Activated naive CD4-positive, alpha-beta T cell treated with anti-CD3 and anti-CD28 coated beads for 36 hours (primary cell): ENCODE results near the gene SUOX. TPM values are rescaled to one million over a fixed set of nuclear protein-coding genes. Genes with fewer than 3 reads are reported as not detected.

Source experiments
- CTCF ChIA-PET: fragments of 350-600 bp; sonication (Branson Sonifier 250); formaldehyde crosslinking; loops from one replicate; lab custom pipeline; 2021; ENCODE audit warnings: antibody characterized with exemption; lab: Charles Lee
- DNase-seq: peaks from one replicate; pipeline ENCODE4 v3.0.0-alpha.2; 2020
- H3K27ac Mint-ChIP-seq: one replicate; pipeline ENCODE4 v1.8.0; 2021; ENCODE audit warnings: mild to moderate bottlenecking, mixed read lengths
- H3K27me3 Mint-ChIP-seq: one replicate; pipeline ENCODE4 v1.8.0; 2021; ENCODE audit warnings: low read depth, mixed read lengths
- H3K36me3 Mint-ChIP-seq: one replicate; pipeline ENCODE4 v1.8.0; 2021; ENCODE audit warnings: low read depth, mixed read lengths
- H3K4me1 Mint-ChIP-seq: one replicate; pipeline ENCODE4 v1.8.0; 2021; ENCODE audit warnings: low read depth, mixed read lengths
- H3K4me3 Mint-ChIP-seq: one replicate; pipeline ENCODE4 v1.8.0; 2021; ENCODE audit warnings: mild to moderate bottlenecking, moderate library complexity, mixed read lengths
- H3K9me3 Mint-ChIP-seq: one replicate; pipeline ENCODE4 v1.8.0; 2021; ENCODE audit warnings: mixed read lengths
- intact Hi-C: fragments of 100-400 bp; cut with micrococcal nuclease; formaldehyde crosslinking; loops from one replicate; pipeline ENCODE4 v1.15.1; 2023
- total RNA-seq, 2 experiments: library from RNA; stranded (reverse); gene quantifications; one replicate each; pipeline ENCODE4 v1.2.3, GENCODE V29; 2021

SUOX gene
- total RNA-seq, 2 experiments from 2014 or later: 1.7 to 2.2 TPM

DNA sequence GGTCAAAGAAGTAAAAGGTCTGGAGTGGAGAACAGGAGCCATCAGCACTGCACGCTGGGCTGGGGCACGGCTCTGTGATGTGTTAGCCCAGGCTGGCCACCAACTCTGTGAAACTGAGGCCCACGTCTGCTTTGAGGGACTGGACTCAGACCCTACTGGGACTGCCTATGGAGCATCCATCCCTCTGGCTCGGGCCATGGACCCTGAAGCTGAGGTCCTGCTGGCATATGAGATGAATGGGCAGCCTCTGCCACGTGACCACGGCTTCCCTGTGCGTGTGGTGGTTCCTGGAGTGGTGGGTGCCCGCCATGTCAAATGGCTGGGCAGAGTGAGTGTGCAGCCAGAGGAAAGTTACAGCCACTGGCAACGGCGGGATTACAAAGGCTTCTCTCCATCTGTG, 7.1 kb downstream of the SUOX start:
- Mint-ChIP-seq H3K27ac (no peak overlapping the region), H3K4me3 (no peak overlapping the region), H3K4me1 (peaks cover 20% of the 10 kb centered on the region), H3K36me3 (no peaks in the 10 kb centered on the region), H3K9me3 (no peaks in the 10 kb centered on the region), H3K27me3 (no peaks in the 10 kb centered on the region)
- CTCF ChIA-PET: interaction anchor here (1.1 kb wide), 1 partner anchor 40 kb away, joined by 4 read pairs; no protein-coding TSS in a partner anchor
- intact Hi-C loops: no loop called here
- DNase-seq: no peak

DNA sequence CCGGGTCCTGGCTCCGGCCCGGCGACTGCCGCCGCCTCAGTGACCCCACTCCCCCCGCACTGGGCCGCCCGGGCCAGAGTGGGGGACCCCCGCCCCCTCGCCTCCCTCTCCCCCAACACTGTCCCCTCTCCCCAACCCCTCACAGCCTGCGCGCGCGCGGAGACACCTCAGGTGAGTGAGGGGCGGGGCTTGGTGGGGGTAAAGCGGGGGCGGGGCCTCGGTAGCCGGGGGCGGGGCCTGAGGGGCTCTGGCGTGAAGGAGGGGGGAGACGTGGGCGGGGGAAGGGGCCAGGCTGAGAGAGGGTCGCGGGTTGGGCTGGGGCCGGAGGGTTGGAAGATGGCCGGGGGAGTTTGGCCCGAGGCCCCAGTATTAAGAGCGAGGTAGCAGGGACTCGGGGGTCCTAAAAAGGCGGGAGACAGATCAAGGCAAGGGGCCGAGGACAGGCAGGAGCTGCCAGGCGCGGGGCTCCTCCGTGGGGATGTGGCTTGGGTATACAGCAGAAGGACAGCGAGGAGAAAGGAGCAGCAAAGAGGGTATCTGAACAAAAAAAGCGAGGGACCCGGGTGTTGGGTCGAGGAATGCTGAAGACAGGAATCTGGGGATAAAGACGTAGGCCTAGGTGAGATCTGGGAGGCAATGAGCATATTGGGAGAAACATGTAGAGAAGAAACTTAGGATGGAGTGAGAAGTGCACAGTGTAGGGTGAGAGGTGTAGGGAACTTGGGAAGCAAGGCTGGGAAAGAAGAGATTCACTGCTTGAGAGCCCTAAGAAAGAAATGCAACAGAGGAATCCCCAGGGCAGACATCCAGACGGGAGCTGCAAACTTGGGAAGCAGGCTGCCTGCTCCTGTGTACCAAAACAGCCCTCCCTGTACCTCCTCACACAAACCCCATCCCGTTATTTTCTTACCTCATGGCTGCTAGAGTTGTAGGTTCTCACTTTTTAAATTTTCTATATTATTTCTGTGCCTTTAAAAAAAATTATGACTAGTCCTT, 10.8 kb downstream of the SUOX start:
- peak; percentile 64 for DNase-seq
- Mint-ChIP-seq H3K4me1 (peaks cover 22% of the 10 kb centered on the region), H3K9me3 (no peaks in the 10 kb centered on the region), H3K36me3 (no peaks in the 10 kb centered on the region), H3K4me3 (peak overlapping the region; percentile 90), H3K27ac (peak overlapping the region; percentile 76), H3K27me3 (no peaks in the 10 kb centered on the region)
- CTCF ChIA-PET: interaction anchor here (0.8 to 1.8 kb wide), 3 partner anchors 12 to 270 kb away, joined by 3 to 8 read pairs (median 8); no protein-coding TSS in a partner anchor
- intact Hi-C loops: loop anchor here (1.0 kb wide), 3 partner anchors 12 to 35 kb away; partner anchors contain the start of gene RPS26

DNA sequence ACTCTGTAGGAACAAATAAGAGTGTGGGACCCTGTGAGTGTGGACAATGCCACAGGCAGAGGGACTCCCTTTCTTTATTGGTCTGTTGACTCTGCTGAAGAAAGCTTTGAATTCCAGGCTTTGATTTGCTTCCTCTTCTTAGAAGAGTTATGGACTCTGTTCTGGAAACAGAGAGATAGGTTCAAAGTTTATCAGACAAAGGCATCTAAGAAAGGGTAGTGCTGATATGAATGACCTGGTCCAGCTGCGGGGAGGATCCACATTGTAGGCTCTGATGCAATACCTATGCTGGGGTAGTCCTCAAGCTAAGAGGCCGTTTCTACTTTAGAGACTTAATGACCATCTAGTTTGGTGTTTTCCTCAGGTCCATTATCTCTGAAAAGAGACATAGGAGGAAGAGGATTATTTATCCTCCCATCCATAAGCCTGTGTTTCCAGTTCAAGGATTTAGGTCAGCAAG, 13.1 kb downstream of the SUOX start:
- no peak for DNase-seq
- H3K4me1 Mint-ChIP-seq: peaks cover 22% of the 10 kb centered on the region

DNA sequence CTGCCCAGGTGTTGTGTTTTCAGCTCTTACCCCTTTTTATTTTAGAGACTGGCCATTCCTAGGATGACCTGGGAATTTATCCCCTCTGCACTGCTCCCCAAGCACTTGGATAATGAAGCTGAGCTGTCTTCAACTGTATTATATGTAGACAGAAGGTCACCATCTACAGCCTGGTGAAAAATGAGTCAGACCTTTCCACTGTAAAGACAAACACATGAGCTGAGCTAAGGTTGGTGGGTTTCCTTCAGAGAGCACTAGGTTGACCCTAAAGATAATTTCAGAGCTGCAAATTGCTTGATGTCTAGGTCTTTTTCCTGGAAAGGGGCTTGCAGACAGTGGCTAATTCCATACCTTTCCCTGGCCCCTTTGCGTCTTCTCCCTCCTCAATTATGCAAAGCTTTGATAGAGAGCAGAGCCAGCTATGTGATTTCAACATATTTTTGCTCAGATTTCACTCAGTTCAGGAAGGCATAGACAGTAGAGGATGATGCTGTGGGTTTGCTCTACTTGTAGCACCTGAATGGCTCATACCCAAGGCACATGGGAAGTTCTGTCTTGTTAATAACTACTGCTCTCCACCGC, 14.5 kb downstream of the SUOX start:
- Mint-ChIP-seq H3K4me3 (no peak overlapping the region), H3K36me3 (peaks cover 5% of the 10 kb centered on the region), H3K27ac (no peak overlapping the region), H3K9me3 (no peaks in the 10 kb centered on the region), H3K27me3 (no peaks in the 10 kb centered on the region), H3K4me1 (peaks cover 20% of the 10 kb centered on the region)
- DNase-seq: no peak
- intact Hi-C loops: no loop called here
- CTCF ChIA-PET: interaction anchor here (0.7 to 5.4 kb wide), 5 partner anchors 8 to 29 kb away, joined by 3 to 40 read pairs (median 5); partner anchors contain the start of gene IKZF4

More for the DNA sequence above, 13.1 kb downstream of the SUOX start:
- H3K36me3 Mint-ChIP-seq: peaks cover 5% of the 10 kb centered on the region
- no peaks in the 10 kb centered on the region for H3K9me3 Mint-ChIP-seq
- no peak overlapping the region for H3K4me3 Mint-ChIP-seq
- intact Hi-C loops: no loop called here
- CTCF ChIA-PET: interaction anchor here (0.7 to 5.4 kb wide), 5 partner anchors 12 to 1082 kb away, joined by 3 to 40 read pairs (median 5); no protein-coding TSS in a partner anchor
- no peak overlapping the region for H3K27ac Mint-ChIP-seq
- no peaks in the 10 kb centered on the region for H3K27me3 Mint-ChIP-seq

DNA sequence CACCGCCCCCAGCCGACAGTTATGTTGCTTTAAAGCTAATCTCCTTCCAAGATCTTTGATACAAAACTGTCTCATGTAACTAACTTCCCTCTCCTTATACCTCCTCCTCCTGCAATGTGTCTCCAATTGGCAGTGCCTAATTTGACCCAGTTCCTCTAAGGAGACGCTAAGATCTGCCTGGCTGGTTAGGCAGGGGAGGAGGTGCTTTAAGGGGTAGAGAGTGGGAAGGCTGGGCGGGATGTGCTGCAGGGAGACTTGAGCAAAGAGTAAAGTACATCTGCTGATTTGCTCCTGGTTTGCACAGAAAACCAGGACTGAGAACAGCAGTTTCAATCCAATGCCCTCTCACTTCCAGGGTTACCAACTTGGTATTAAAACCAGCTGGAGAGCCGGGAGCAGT, 16.4 kb downstream of the SUOX start:
- peaks cover 11% of the 10 kb centered on the region for H3K4me1 Mint-ChIP-seq
- H3K36me3 Mint-ChIP-seq: peaks cover 5% of the 10 kb centered on the region
- H3K4me3 Mint-ChIP-seq: no peak overlapping the region
- H3K9me3 Mint-ChIP-seq: no peaks in the 10 kb centered on the region
- intact Hi-C loops: no loop called here
- CTCF ChIA-PET: interaction anchor here (0.9 to 5.4 kb wide), 3 partner anchors 11 to 17 kb away, joined by 3 to 40 read pairs (median 6); no protein-coding TSS in a partner anchor
- H3K27ac Mint-ChIP-seq: no peak overlapping the region
- DNase-seq: no peak
- no peaks in the 10 kb centered on the region for H3K27me3 Mint-ChIP-seq

DNA sequence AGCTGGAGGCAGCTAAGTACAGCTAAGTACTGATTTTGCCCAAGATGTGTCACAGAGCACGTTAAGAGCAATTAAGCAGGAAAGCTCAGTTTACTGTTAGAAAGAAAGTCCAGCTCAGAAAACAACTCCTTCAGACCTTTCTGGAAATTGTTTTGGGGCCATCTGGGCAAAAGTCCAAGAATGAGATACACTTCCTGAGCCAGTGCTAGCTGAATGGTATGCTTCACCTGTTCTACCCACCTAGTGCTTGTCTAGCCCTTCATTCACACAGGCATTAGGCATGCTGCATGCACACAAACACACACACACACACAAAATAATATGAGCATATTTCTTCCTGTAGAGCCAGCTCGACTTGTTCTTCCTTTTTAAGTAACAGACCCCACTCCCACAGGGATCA, 17.1 kb downstream of the SUOX start:
- no peak for DNase-seq
- H3K4me1 Mint-ChIP-seq: peaks cover 7% of the 10 kb centered on the region
- H3K9me3 Mint-ChIP-seq: no peaks in the 10 kb centered on the region
- no peak overlapping the region for H3K27ac Mint-ChIP-seq
- CTCF ChIA-PET: interaction anchor here (0.9 to 5.4 kb wide), 3 partner anchors 11 to 18 kb away, joined by 3 to 40 read pairs (median 6); no protein-coding TSS in a partner anchor
- no peaks in the 10 kb centered on the region for H3K27me3 Mint-ChIP-seq
- intact Hi-C loops: no loop called here
- H3K4me3 Mint-ChIP-seq: no peak overlapping the region
- peaks cover 5% of the 10 kb centered on the region for H3K36me3 Mint-ChIP-seq

DNA sequence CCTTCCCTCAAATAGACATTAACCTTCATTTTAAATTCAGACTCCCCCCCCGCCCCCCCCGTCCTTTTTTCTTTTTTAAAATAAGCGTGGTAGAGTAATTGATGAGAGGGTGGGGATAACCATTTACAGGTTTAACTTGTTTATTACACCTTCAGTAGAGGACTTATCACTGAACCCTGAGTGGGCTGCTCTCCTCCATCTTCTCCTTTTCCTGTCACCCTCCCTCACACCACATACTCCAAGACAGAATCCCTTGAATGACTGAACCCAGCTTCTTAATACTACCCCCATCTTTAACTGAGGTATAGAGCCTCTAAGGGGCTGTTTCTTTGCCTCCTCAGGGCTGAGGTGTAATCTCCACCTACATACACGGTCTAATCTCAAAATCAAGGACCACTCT, 20.1 kb downstream of the SUOX start:
- peaks cover 8% of the 10 kb centered on the region for H3K36me3 Mint-ChIP-seq
- no peak overlapping the region for H3K27ac Mint-ChIP-seq
- peaks cover 24% of the 10 kb centered on the region for H3K4me1 Mint-ChIP-seq
- CTCF ChIA-PET: interaction anchor here (0.5 kb wide), 1 partner anchor 11 kb away, joined by 3 read pairs; no protein-coding TSS in a partner anchor
- intact Hi-C loops: no loop called here
- no peak for DNase-seq
- no peak overlapping the region for H3K4me3 Mint-ChIP-seq
- H3K27me3 Mint-ChIP-seq: no peaks in the 10 kb centered on the region
- H3K9me3 Mint-ChIP-seq: no peaks in the 10 kb centered on the region

DNA sequence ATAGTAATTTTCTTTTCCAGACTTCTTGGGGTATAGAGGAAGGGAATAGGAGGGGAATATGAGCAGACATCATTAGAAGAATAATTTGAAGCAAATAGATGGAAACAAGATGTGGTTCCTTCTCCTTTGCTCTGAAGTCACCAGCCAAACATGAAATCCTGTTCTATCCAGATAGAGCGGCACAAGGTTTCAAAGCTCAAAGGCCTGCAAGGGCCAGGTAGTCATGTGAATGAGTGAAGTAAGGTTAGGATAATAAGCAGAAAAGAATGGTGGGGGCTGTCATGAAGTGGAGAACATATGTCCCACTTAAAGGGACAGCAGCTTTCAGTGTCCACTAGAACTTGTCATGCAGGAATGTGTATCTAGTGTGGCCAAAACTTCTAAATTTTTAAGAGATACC, 21.3 kb downstream of the SUOX start:
- Mint-ChIP-seq H3K4me3 (no peak overlapping the region), H3K36me3 (peaks cover 8% of the 10 kb centered on the region), H3K4me1 (peaks cover 28% of the 10 kb centered on the region), H3K27ac (no peak overlapping the region), H3K27me3 (no peaks in the 10 kb centered on the region), H3K9me3 (no peaks in the 10 kb centered on the region)
- CTCF ChIA-PET: interaction anchor here (3.0 kb wide), 1 partner anchor 22 kb away, joined by 11 read pairs; the partner anchor contains the start of gene SUOX
- DNase-seq: no peak
- intact Hi-C loops: no loop called here

DNA sequence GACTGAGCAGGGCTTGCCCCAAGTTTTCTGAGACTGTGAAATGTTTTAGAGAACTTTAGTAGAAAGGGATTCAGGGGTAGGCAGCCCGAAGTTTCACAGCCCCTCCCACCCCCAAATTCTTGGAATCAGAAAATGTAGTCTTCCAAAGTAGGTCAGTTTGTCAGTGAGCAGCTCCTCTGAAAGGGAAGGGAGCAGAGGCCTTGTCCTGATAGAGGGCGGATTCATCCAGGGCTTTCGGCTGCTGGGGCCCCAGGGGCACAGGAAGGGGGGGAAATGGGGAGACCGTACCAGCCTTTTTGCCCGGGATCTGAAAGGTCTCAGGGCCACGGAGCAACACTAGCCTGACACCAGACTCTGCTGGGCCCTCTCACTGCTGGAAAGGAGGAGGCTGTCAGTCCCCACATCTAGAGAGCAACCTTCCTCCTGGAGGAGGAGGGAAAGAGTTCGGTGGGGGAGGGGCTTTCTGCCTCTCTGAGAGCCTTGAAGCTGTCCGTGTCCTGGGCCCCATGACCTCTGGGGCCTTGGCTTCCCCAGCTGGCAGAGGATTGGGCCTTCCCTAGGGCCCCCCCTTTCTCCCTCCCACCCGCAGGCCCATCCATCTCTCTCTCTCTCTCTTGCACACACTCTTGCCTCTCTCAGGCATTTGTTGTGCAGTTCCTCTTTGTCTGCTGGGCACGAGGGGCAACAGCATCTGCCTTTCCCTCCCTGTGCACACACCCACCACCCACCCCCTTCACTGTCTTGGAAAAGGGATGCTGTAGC, 23.5 kb downstream of the SUOX start, which contains the start of gene IKZF4:
IKZF4 (plus strand) TSS at position 621 of the 762 bp plus-strand sequence. CDS start 451 bp downstream, outside the sequence.
- Mint-ChIP-seq H3K9me3 (no peaks in the 10 kb centered on the region), H3K4me1 (peaks cover 30% of the 10 kb centered on the region), H3K4me3 (peak within 1 kb of the TSS; percentile 84), H3K27me3 (no peaks in the 10 kb centered on the region), H3K36me3 (peaks cover 7% of the 10 kb centered on the region), H3K27ac (peak within 1 kb of the TSS; percentile 80)
- CTCF ChIA-PET: interaction anchor here (0.5 to 3.6 kb wide), 5 partner anchors 9 to 1092 kb away, joined by 3 to 14 read pairs (median 7); partner anchors contain the start of gene SUOX
- peak; percentile 44 for DNase-seq
- intact Hi-C loops: loop anchor here (1.0 kb wide), 2 partner anchors 12 to 21 kb away; partner anchors contain the start of gene RPS26

DNA sequence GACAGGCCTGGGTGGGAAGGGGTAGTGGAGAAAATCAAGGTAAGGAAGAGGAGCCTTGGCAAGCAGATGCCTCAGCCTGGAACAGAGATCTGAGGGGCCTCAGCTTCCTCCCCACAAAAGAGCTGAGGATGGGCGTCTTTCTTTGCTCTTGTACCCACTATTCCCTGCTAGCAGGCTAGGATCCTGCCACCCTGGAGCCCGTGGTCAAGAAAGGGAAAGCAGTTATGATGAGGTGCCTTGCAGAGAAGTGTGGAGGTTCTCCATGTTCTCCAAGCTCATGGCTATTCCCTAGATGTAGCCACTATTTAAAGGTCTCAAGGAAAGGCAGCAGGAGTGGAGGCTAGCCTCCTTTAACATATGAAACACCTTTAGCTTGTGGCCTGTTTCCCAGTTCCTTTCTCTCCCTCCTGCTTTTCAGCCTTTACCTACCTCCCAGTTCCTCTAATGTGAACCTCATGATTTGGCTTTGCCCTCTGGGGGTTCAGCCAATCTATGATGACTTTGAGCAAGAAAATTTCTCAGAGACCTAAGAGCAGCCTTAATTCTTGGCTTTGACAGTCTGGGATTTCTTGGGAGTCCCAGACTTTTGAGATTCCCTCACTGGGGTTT, 24.9 kb downstream of the SUOX start:
- Mint-ChIP-seq H3K36me3 (peaks cover 7% of the 10 kb centered on the region), H3K9me3 (no peaks in the 10 kb centered on the region), H3K27ac (peak overlapping the region; percentile 80), H3K27me3 (no peaks in the 10 kb centered on the region), H3K4me1 (peaks cover 28% of the 10 kb centered on the region), H3K4me3 (peak overlapping the region; percentile 84)
- intact Hi-C loops: loop anchor here (1.0 kb wide), 1 partner anchor 19 kb away; the partner anchor contains the start of gene RPS26
- peak; percentile 20 for DNase-seq
- CTCF ChIA-PET: interaction anchor here (0.6 to 3.6 kb wide), 8 partner anchors 8 to 204 kb away, joined by 3 to 14 read pairs (median 5); partner anchors contain the start of genes ORMDL2, SARNP and SUOX
